DOHH2 (cell line): ENCODE measurements around the gene NEGR1.

Source experiments
- H3F3A ChIP-seq: fragments of 200-600 bp; sonication (generic), shearing (Covaris generic); 2 replicates; pipeline ENCODE4 v1.6.0; 2016; ENCODE audit warnings: antibody characterized with exemption, mild to moderate bottlenecking; ENCODE audit not compliant: control insufficient read depth, insufficient read depth
- H3K27ac ChIP-seq: fragments of 200-600 bp; sonication (generic); 2 replicates; pipeline ENCODE4 v1.5.1; 2014; ENCODE audit warnings: low read depth, mild to moderate bottlenecking, low read length, moderate library complexity
- H3K27me3 ChIP-seq: fragments of 200-600 bp; sonication (generic); 2 replicates; pipeline ENCODE4 v1.6.1; 2014; ENCODE audit warnings: mild to moderate bottlenecking, low read length, mixed read lengths; ENCODE audit not compliant: control insufficient read depth
- H3K36me3 ChIP-seq: fragments of 200-600 bp; sonication (generic); 2 replicates; pipeline ENCODE4 v1.6.1; 2014; ENCODE audit warnings: mild to moderate bottlenecking, low read length, moderate library complexity, mixed read lengths; ENCODE audit not compliant: control insufficient read depth
- H3K4me1 ChIP-seq: fragments of 200-600 bp; sonication (generic); 2 replicates; pipeline ENCODE4 v1.6.1; 2014; ENCODE audit warnings: mild to moderate bottlenecking, low read length, mixed read lengths; ENCODE audit not compliant: control insufficient read depth
- H3K4me2 ChIP-seq: fragments of 200-600 bp; sonication (generic); 2 replicates; pipeline ENCODE4 v1.6.0; 2014; ENCODE audit warnings: mild to moderate bottlenecking, low read length, moderate library complexity
- H3K4me3 ChIP-seq: fragments of 200-600 bp; sonication (generic); 2 replicates; pipeline ENCODE4 v1.5.1; 2014; ENCODE audit warnings: mild to moderate bottlenecking, low read length, mixed read lengths
- H3K79me2 ChIP-seq: fragments of 200-600 bp; sonication (generic); 2 replicates; pipeline ENCODE4 v1.6.1; 2014; ENCODE audit warnings: mild to moderate bottlenecking, low read length, mixed read lengths; ENCODE audit not compliant: control insufficient read depth
- H3K9me2 ChIP-seq: fragments of 200-600 bp; sonication (generic); replicated peaks from 2 replicates; pipeline ENCODE4 v1.6.1; 2014; ENCODE audit warnings: mild to moderate bottlenecking, low read length, mixed read lengths; ENCODE audit not compliant: control insufficient read depth
- H3K9me3 ChIP-seq: fragments of 200-600 bp; sonication (generic); 2 replicates; pipeline ENCODE4 v1.6.1; 2014; ENCODE audit warnings: antibody characterized with exemption, low read length, mixed read lengths; ENCODE audit not compliant: control insufficient read depth, insufficient read depth
- H4K20me1 ChIP-seq: fragments of 200-600 bp; sonication (generic); 2 replicates; pipeline ENCODE4 v1.6.0; 2014; ENCODE audit warnings: low read depth, mild to moderate bottlenecking, antibody characterized with exemption, low read length, moderate library complexity; ENCODE audit not compliant: control insufficient read depth, insufficient read depth
- EZH2phosphoT487 ChIP-seq: fragments of 200-600 bp; sonication (generic); IDR thresholded peaks from 2 replicates; pipeline ENCODE4 v1.6.1; 2017; ENCODE audit warnings: borderline replicate concordance, mild to moderate bottlenecking, antibody characterized with exemption, low read length, moderate library complexity, mixed read lengths
- TF ChIP-seq, protein P1 (sequence below): fragments of 200-600 bp; sonication (generic); IDR thresholded peaks from one replicate; pipeline ENCODE4 v1.5.1; 2014; ENCODE audit warnings: antibody characterized with exemption, mild to moderate bottlenecking, low read depth, low read length; ENCODE audit not compliant: poor library complexity, severe bottlenecking

Gene NEGR1

DNA sequence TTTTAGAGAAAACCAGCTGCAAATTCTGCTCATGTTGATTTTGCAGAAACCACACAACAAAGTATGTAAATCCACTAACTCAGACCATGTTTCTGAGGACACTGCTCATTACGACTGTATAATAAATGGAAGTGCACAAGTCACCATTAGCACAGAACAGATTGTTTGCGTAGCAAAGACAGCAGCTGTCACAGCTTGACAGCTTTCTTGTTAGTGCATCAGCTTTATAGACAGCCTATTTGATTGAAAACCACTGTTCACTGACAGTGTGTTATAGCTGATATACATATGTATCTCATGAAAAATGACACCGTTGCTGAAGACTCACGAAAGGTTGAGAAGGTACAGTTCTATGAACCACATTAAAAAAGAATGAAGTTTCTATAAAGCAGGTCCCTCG is 641.3 kb downstream of the NEGR1 start:
- H3K27ac ChIP-seq, result no peak overlapping the region

DNA sequence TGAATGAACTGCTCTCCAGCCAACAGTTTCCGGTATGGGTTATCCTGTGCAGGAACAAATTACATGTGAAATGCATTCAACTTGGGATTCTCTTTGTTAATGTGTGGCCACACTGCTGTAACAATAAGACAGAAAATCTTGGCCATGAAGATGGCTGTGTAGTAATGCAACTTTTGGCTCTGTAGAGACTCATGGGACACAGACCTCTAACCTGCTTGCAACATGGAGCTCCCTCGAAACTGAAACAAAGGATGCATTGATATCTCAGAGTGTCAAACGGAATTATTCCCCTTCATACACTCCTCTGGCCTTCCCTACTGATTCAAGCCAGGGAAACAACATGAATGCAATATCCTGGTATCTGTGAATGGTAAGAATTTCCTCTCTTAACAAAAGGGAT is 642.2 kb downstream of the NEGR1 start:
- Histone ChIP-seq H3K4me1 (no peaks in the 10 kb centered on the region), H3K79me2 (no peaks in the 10 kb centered on the region), H3K4me3 (no peak overlapping the region), H3K27ac (no peak overlapping the region), H3K27me3 (no peaks in the 10 kb centered on the region), H3K9me2 (no peaks in the 10 kb centered on the region), H4K20me1 (no peaks in the 10 kb centered on the region), H3K9me3 (no peaks in the 10 kb centered on the region), H3K4me2 (no peak overlapping the region), H3K36me3 (no peaks in the 10 kb centered on the region), H3F3A (no peaks in the 10 kb centered on the region)
- TF ChIP-seq, protein P1, sequence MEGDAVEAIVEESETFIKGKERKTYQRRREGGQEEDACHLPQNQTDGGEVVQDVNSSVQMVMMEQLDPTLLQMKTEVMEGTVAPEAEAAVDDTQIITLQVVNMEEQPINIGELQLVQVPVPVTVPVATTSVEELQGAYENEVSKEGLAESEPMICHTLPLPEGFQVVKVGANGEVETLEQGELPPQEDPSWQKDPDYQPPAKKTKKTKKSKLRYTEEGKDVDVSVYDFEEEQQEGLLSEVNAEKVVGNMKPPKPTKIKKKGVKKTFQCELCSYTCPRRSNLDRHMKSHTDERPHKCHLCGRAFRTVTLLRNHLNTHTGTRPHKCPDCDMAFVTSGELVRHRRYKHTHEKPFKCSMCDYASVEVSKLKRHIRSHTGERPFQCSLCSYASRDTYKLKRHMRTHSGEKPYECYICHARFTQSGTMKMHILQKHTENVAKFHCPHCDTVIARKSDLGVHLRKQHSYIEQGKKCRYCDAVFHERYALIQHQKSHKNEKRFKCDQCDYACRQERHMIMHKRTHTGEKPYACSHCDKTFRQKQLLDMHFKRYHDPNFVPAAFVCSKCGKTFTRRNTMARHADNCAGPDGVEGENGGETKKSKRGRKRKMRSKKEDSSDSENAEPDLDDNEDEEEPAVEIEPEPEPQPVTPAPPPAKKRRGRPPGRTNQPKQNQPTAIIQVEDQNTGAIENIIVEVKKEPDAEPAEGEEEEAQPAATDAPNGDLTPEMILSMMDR, result no peak
- TF ChIP-seq EZH2phosphoT487, result no peak

More for the DNA sequence above, 641.3 kb downstream of the NEGR1 start:
- Histone ChIP-seq H3K4me3 (no peak overlapping the region), H3K9me2 (no peaks in the 10 kb centered on the region), H4K20me1 (no peaks in the 10 kb centered on the region), H3K79me2 (no peaks in the 10 kb centered on the region), H3K4me2 (no peak overlapping the region), H3K4me1 (no peaks in the 10 kb centered on the region), H3F3A (no peaks in the 10 kb centered on the region), H3K27me3 (no peaks in the 10 kb centered on the region), H3K9me3 (no peaks in the 10 kb centered on the region), H3K36me3 (no peaks in the 10 kb centered on the region)
- TF ChIP-seq, protein P1, result no peak
- TF ChIP-seq EZH2phosphoT487, result no peak

DNA sequence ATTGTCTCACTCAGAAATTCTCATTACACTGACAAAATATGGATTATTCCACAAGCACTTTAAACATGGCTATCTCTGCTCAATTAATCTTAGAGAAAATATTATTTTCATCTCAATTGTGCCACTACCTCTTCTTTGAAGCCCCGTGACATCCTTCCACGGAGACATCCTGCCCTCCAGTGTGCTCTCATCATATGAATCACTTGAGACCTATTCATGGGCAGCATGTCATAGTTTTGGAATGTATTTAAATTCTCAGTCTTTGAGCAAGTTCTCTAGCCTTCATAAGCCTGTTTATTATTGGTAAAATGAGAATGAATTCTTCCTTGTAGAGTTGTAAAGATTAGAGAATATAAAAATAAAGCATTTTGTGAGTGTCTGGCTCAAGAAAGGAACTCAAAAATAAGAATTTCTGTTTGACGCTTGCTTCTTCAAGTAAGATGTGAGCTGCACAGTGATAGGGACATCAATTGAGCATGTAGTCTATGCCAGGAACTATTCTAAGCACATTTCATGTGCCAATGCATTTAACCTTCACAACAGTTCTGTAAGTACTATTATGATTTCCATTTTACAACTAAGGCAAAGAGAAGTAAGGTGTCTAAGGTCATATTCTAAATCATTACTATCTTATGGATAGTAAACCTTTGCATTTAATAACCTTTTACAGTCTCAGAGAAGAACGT is 644.1 kb downstream of the NEGR1 start:
- H3K4me2 ChIP-seq, result no peak overlapping the region
- TF ChIP-seq, protein P1, result no peak

More for the DNA sequence above, 644.1 kb downstream of the NEGR1 start:
- H3K27ac ChIP-seq, result no peak overlapping the region
- H3K27me3 ChIP-seq, result no peaks in the 10 kb centered on the region
- no peaks in the 10 kb centered on the region for H3F3A ChIP-seq
- no peaks in the 10 kb centered on the region for H4K20me1 ChIP-seq
- H3K79me2 ChIP-seq, result no peaks in the 10 kb centered on the region
- H3K9me2 ChIP-seq, result no peaks in the 10 kb centered on the region
- H3K36me3 ChIP-seq, result no peaks in the 10 kb centered on the region
- no peaks in the 10 kb centered on the region for H3K4me1 ChIP-seq
- no peaks in the 10 kb centered on the region for H3K9me3 ChIP-seq
- no peak overlapping the region for H3K4me3 ChIP-seq
